Measurements from ENCODE around the gene UNC45A.

UNC45A gene

GRCh38 chr15:90946538-90946937 is 11.5 kb downstream of the UNC45A start:
- DNase-seq (ENCODE audit: low read depth), result no peak

DNA sequence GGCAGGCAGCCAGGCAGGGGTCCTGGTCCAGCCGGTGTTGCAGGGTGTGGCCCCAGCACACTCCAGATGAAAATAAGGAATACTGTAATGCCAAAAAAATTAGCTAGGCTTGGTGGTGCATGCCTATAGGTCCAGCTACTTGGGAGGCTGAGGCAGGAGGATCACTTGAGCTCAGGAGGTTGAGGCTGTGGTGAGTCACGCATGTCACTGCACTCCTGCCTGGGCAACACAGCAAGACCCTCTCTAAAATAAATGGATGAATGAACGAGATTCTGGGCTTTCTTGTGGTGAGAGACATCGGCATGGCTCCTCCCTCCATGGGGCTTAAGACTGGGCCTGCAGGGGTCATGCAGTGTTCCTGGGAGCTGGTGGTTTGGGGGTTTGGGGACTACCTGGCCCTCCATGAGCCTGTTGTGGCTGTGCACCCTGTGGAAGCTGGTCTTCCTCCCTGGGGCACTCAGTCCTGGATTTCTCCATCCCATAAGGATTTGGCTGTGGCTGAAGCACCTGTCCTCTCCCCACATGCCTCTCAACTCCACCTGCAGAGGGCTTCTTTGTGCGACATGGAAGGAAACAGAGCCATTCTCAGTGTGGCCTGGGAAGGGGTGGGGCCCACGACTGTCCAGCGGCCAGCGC is 12.0 kb downstream of the UNC45A start:
- DNase-seq (ENCODE audit: low read depth), result no peak

- DNase-seq (ENCODE audit: low read depth), result no peak
Observed at GRCh38 chr15:90947577-90948357, 12.7 kb downstream of the UNC45A start.

DNA sequence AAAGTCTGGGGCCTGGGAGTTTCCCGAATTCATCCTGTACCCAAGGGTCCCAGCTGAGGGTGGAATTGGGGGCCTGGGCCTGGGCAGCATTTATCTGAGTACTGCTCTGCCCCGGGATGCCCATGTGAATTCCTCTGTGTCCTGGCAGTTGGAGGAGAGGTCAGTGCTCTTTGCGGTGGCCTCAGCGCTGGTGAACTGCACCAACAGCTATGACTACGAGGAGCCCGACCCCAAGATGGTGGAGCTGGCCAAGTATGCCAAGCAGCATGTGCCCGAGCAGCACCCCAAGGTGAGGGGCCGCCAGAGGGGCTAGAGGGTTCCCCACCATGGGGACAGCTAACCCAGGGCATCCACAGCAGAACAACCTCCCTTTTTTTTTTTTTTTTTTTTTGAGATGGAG is 13.4 kb downstream of the UNC45A start:
- no peak for DNase-seq (ENCODE audit: low read depth)

DNA sequence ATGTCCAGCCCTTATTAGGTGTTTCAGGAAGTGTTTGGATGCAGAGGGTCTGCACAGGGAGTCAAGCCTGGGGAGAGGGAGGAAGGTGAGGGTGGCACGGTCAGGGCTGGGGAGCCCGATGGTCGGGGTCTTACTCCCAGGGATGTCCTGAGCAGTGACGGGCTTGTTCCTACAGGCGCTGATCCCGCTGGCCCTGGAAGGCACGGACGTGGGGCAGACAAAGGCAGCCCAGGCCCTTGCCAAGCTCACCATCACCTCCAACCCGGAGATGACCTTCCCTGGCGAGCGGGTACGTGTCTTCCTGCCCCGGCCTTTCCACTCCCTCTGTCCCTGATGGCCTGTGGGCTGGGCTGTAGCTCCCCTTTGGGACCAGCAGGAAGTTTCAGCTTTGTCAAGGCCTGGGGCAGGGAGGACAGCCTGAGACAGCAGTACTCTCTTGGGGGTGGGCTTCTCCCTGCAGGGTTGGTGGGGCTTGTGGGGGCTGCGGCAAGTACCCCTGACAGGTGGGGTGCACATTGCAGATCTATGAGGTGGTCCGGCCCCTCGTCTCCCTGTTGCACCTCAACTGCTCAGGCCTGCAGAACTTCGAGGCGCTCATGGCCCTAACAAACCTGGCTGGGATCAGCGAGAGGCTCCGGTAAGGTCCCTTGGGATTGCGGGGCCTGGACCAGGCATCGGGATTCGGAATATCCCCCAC is 15.0 kb downstream of the UNC45A start:
- DNase-seq (ENCODE audit: low read depth), result no peak

GRCh38 chr15:90950676-90951075 is 15.6 kb downstream of the UNC45A start:
- DNase-seq (ENCODE audit: low read depth), result no peak

DNA sequence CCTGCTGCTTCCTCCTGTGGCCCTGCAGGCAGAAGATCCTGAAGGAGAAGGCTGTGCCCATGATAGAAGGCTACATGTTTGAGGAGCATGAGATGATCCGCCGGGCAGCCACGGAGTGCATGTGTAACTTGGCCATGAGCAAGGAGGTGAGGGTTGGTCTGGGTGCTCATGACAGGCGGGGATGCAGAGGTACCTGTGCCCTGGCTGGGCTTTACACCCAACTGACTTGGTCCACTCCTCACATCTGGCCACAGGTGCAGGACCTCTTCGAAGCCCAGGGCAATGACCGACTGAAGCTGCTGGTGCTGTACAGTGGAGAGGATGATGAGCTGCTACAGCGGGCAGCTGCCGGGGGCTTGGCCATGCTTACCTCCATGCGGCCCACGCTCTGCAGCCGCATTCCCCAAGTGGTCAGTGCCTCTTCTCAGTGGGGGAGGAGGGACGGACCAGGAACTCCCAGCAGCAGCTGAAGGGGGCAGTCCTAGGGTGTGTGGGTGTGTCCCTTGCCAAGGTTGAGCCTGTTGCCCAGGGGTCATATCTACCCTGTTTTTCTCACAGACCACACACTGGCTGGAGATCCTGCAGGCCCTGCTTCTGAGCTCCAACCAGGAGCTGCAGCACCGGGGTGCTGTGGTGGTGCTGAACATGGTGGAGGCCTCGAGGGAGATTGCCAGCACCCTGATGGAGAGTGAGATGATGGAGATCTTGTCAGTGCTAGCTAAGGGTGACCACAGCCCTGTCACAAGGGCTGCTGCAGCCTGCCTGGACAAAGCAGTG is 18.0 kb downstream of the UNC45A start:
- no peak for DNase-seq (ENCODE audit: low read depth)

GRCh38 chr15:90953947-90954711 is 19.0 kb downstream of the UNC45A start:
- DNase-seq (ENCODE audit: low read depth), result no peak

GRCh38 chr15:90954712-90955623 is 19.9 kb downstream of the UNC45A start, which contains the start of gene RCCD1:
TSS of gene RCCD1 (plus strand) at chr15:90954884. CDS start at chr15:90956735, 1,851 bp downstream.
- DNase-seq (ENCODE audit: low read depth), result peak; percentile 96

DNA sequence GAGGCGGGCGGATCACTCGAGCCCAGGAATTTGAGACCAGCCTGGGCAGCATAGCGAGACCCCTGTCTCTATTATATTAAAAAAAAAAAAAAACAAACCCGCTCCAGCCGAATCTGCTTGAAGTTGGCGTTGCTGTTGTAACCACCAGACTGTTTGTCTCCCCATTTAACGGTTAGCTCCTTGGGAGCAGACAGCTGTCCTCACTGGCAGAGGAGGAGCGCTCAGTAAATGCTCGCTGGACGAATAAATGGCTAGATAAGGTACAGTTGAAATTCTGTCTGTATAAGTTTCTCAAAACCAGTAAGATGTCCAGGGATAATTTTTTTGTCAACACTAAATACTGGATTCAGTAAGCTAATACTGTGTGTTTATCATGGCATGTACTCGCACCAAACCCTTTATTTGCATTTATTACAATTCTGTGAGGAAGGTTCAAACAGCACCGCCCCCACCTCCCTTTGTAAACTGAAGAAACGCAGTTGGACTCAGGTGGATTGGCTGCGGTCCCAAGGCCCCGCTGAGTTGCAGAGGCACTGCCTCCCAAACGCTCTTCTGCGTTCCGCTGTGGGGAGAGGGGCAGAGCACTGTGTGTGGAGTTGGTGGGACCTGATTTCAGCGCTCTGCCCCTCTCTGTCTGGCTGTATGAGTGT is 20.7 kb downstream of the UNC45A start:
- no peak for DNase-seq (ENCODE audit: low read depth)

DNA sequence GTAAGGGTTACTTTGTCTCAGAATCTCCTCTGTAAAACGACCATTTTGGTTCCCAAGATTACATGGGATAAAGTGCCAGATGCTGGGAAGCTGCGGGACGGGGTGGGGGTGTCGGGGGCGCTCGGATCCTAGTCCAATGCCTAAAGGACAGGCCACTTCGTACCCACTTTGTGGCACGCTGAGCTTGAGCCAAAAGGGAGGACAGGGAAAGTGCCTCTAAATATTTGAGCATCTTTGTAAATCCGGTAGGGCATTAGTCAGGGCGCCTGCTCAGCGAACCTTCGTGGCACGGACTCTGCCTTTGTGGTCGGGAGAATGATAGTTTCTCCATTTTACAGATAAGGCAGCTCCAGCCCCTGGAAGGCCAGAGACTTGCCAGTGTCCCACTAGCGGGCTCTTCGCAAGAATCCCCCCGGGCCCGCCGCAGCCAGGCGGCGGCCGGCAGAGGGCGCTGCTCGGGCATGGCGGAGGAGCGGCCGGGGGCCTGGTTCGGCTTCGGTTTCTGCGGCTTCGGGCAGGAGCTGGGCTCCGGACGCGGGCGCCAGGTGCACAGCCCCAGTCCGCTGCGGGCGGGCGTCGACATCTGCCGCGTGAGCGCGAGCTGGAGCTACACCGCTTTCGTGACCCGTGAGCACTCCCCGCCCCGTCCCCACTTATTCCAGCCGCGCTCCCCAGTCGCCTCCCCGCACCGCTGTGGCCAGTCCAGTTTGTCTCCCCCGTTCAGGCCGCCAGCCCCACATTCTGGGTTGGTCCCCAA is 21.4 kb downstream of the UNC45A start:
- peak; percentile 76 for DNase-seq (ENCODE audit: low read depth)

- DNase-seq (ENCODE audit: low read depth), result peak; percentile 61
Observed at GRCh38 chr15:90957031-90957790, 22.1 kb downstream of the UNC45A start.

DNA sequence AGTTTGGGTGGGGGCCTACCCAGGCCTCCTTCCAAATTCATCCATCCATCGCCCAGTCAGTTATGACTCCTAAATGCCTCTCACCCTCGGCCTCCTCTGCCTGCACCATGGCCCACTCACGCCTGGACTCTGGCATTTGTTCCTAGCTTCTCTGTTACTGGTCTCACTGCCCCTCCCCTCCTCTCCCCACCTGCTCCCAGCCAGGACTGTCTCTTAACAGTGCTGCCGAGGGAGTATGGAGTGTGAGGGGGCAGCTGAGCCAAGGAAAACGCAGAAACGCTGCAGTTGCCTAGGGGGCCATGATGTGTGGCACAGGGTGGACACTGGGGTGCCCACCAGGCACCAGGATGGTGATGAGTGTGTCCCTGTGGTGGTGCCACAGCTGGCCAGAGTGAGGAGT is 22.7 kb downstream of the UNC45A start:
- no peak for DNase-seq (ENCODE audit: low read depth)

GRCh38 chr15:90959028-90959595 is 24.0 kb downstream of the UNC45A start:
- no peak for DNase-seq (ENCODE audit: low read depth)

DNA sequence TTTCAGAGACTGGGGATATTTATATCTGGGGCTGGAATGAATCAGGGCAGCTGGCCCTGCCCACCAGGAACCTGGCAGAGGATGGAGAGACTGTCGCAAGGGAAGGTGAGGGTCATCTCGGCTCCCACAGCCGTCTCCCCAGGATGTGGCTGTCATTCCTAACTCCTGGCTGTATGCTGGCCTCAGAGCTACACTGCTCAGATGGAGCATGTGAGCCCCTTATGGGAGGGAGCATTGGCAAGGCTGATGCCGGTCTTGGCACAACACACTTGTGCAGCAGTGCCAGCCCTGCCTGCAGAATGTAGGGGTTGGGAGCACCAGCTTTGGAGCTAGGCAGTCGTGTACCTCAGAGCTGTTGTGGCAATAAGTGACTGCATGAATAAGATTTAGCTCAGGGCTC is 24.8 kb downstream of the UNC45A start:
- DNase-seq (ENCODE audit: low read depth), result peak; percentile 60

GRCh38 chr15:90960298-90961091 is 25.4 kb downstream of the UNC45A start:
- no peak for DNase-seq (ENCODE audit: low read depth)

GRCh38 chr15:90962021-90962420 is 26.9 kb downstream of the UNC45A start:
- no peak for DNase-seq (ENCODE audit: low read depth)
